ENCODE results near the gene FAM227B. TPM values are rescaled to one million over a fixed set of nuclear protein-coding genes. Genes with fewer than 3 reads are reported as not detected.

Gene FAM227B
- total RNA-seq, 1 experiment from 2014 or later: 2.3 TPM

- DNase-seq: no peak
- Histone ChIP-seq H3K36me3 (ENCODE audit: control insufficient read depth, insufficient read depth, low read length) (no peaks in the 10 kb centered on the region), H3K27me3 (replicated peaks; ENCODE audit: control insufficient read depth, insufficient read depth, low read length) (no peaks in the 10 kb centered on the region), H3K4me3 (ENCODE audit: low read depth, low read length) (no peak overlapping the region), H3K4me1 (no peaks in the 10 kb centered on the region), H3K9me3 (no peaks in the 10 kb centered on the region)
- ChIA-PET POLR2A (no interaction called here), CTCF (no interaction called here)
- Mint-ChIP-seq H3K36me3 (ENCODE audit: insufficient read depth, unreplicated experiment) (no peaks in the 10 kb centered on the region), H3K4me3 (ENCODE audit: unreplicated experiment) (no peak overlapping the region), H3K27ac (ENCODE audit: unreplicated experiment) (no peak overlapping the region), H3K9me3 (ENCODE audit: unreplicated experiment) (no peaks in the 10 kb centered on the region), H3K4me1 (ENCODE audit: low read depth, unreplicated experiment) (no peaks in the 10 kb centered on the region), H3K27me3 (ENCODE audit: insufficient read depth, unreplicated experiment) (no peaks in the 10 kb centered on the region)
- intact Hi-C loops (cut with micrococcal nuclease; ENCODE audit: unreplicated experiment): no loop called here
- no peak for TF ChIP-seq CTCF (IDR thresholded peaks at IDR 0.05; ENCODE audit: insufficient read depth in 1 of 2, low read depth in 1 of 2, low read length in 1 of 2, severe bottlenecking in 1 of 2, unreplicated experiment in 1 of 2)
- BruUV-seq (replicated peaks): no TSS peak
Measured at GRCh38 chr15:49315391-49315823, 305.2 kb downstream of the FAM227B start.

- ChIA-PET CTCF (no interaction called here), POLR2A (no interaction called here)
- no TSS peak for BruUV-seq (replicated peaks)
- no peak overlapping the region for H3K4me3 Mint-ChIP-seq (ENCODE audit: unreplicated experiment)
- Histone ChIP-seq H3K36me3 (ENCODE audit: control insufficient read depth, insufficient read depth, low read length) (no peaks in the 10 kb centered on the region), H3K4me3 (ENCODE audit: low read depth, low read length) (no peak overlapping the region), H3K9me3 (no peaks in the 10 kb centered on the region), H3K27me3 (replicated peaks; ENCODE audit: control insufficient read depth, insufficient read depth, low read length) (no peaks in the 10 kb centered on the region), H3K4me1 (no peaks in the 10 kb centered on the region)
- no peak overlapping the region for H3K27ac Mint-ChIP-seq (ENCODE audit: unreplicated experiment)
- H3K36me3 Mint-ChIP-seq (ENCODE audit: insufficient read depth, unreplicated experiment): peaks cover 5% of the 10 kb centered on the region
- no peak for DNase-seq
- intact Hi-C loops (cut with micrococcal nuclease; ENCODE audit: unreplicated experiment): no loop called here
- no peaks in the 10 kb centered on the region for H3K27me3 Mint-ChIP-seq (ENCODE audit: insufficient read depth, unreplicated experiment)
- TF ChIP-seq CTCF (IDR thresholded peaks at IDR 0.05; ENCODE audit: insufficient read depth in 1 of 2, low read depth in 1 of 2, low read length in 1 of 2, severe bottlenecking in 1 of 2, unreplicated experiment in 1 of 2): no peak
- H3K9me3 Mint-ChIP-seq (ENCODE audit: unreplicated experiment): no peaks in the 10 kb centered on the region
- no peaks in the 10 kb centered on the region for H3K4me1 Mint-ChIP-seq (ENCODE audit: low read depth, unreplicated experiment)
Measured at GRCh38 chr15:49314716-49315115, 305.9 kb downstream of the FAM227B start.

GRCh38 chr15:49313650-49314049 is 307.0 kb downstream of the FAM227B start:
- ChIA-PET CTCF (no interaction called here), POLR2A (no interaction called here)
- BruUV-seq (replicated peaks): no TSS peak
- intact Hi-C loops (cut with micrococcal nuclease; ENCODE audit: unreplicated experiment): no loop called here
- Mint-ChIP-seq H3K36me3 (ENCODE audit: insufficient read depth, unreplicated experiment) (peaks cover 5% of the 10 kb centered on the region), H3K27ac (ENCODE audit: unreplicated experiment) (no peak overlapping the region), H3K4me3 (ENCODE audit: unreplicated experiment) (no peak overlapping the region), H3K4me1 (ENCODE audit: low read depth, unreplicated experiment) (no peaks in the 10 kb centered on the region), H3K9me3 (ENCODE audit: unreplicated experiment) (no peaks in the 10 kb centered on the region), H3K27me3 (ENCODE audit: insufficient read depth, unreplicated experiment) (no peaks in the 10 kb centered on the region)
- Histone ChIP-seq H3K27me3 (replicated peaks; ENCODE audit: control insufficient read depth, insufficient read depth, low read length) (no peaks in the 10 kb centered on the region), H3K36me3 (ENCODE audit: control insufficient read depth, insufficient read depth, low read length) (no peaks in the 10 kb centered on the region), H3K4me3 (ENCODE audit: low read depth, low read length) (no peak overlapping the region), H3K4me1 (no peaks in the 10 kb centered on the region), H3K9me3 (no peaks in the 10 kb centered on the region)
- no peak for DNase-seq
- TF ChIP-seq CTCF (IDR thresholded peaks at IDR 0.05; ENCODE audit: insufficient read depth in 1 of 2, low read depth in 1 of 2, low read length in 1 of 2, severe bottlenecking in 1 of 2, unreplicated experiment in 1 of 2): no peak

All from Caco-2 (cell line).